GM15510 (cell line): ENCODE results near the gene CACNA1B.

ENCODE experiments used
- POLR2A ChIP-seq: IDR thresholded peaks from 3 replicates; pipeline ENCODE4 v1.6.1; 2011; ENCODE audit warnings: borderline replicate concordance; ENCODE audit not compliant: insufficient read length; ENCODE audit errors: extremely low read depth

The CACNA1B gene

DNA sequence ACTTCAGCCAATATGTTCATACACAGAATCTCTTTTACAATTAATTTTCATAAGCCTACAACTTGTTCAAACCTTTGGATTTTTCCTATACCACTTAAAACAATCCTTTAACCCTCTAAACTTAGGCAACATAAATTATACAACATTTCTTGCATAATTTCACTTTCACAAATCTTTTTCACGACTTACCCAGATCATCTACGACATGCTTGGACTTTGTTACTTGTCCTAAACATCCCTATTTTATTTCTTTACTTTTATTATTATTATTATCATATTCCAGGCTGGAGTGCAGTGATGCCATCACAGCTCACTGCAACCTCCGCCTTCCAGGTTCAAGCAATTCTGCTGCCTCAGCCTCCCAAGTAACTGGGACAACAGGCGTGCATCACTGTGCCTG lies 68.0 kb downstream of the CACNA1B start:
- no peak for TF ChIP-seq POLR2A

DNA sequence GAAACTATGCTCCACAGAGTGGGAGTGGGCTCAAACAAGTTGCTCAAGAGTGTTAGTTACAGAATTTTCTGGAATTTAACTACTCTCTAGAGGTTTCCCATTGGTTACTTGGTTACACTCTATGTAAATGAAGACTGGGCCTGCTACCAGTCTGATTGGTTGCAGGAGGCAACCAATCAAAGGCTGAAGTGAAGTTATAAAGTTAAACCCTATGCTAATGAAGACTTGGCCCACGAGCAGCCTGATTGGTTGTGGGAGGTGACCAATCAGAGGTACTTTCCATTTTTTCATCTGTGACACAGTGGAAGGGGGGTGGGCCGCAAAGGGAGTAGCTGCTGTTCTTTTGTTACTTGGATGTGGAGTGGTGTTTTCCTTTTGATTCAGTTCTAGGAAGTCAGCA lies 69.4 kb downstream of the CACNA1B start:
- no peak for TF ChIP-seq POLR2A

DNA sequence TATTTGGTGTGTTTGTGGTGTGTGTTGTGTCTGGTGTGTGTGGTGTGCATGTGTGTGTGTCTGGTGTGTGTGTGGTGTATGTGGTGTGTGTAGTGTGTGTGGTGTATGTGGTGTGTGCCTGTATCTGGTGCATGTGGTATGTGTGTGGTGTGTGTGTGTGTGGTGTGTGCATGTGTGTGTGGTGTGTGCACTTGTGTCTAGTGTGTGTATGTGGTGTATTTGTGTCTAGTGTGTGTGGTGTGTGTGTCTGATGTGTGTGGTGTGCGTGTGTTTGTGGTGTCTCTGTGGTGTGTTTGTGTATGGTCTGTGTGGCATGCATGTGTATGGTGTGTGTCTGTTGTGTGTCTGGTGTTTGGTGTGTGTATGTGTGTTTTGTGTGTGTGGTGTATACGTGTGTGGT lies 71.1 kb downstream of the CACNA1B start:
- no peak for TF ChIP-seq POLR2A

DNA sequence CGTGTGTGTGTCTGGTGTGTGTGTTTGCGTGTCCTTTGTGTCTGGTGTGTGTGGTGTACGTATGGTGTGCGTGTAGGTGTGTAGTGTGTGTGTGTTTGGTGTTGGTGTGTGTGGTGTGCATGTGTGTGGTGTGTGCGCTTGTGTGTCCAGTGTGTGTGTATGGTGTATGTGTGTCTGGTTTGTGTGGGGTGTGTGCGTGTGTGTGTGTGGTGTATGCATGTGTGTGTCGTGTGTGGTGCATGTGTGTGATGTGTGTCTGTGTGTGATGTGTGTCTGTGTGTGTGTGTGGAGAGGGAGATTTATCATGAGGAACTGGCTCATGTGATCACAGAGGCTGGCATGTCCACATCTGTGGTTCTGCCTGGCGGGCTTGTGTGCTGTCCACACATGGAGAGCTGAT lies 71.7 kb downstream of the CACNA1B start:
- no peak for TF ChIP-seq POLR2A

DNA sequence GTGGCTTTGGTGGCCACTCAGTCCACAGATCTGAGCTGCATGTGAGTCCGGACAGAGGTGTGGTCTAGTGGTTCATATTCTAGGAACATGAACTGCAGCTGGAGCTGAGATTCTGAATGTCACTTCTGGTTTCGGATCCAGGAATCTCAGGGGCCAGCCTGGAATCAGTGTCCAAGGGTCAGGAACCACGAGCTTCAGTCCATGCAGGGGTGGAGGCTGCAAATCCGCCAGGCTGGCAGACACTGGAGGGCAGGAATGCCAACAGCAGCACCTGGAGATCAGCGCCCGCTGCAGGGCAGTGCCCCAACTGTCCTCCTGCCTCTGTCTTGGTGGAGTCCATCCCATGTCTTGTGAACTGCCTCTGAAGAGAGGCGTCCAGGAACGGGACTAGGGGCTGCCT lies 73.5 kb downstream of the CACNA1B start:
- no peak for TF ChIP-seq POLR2A

DNA sequence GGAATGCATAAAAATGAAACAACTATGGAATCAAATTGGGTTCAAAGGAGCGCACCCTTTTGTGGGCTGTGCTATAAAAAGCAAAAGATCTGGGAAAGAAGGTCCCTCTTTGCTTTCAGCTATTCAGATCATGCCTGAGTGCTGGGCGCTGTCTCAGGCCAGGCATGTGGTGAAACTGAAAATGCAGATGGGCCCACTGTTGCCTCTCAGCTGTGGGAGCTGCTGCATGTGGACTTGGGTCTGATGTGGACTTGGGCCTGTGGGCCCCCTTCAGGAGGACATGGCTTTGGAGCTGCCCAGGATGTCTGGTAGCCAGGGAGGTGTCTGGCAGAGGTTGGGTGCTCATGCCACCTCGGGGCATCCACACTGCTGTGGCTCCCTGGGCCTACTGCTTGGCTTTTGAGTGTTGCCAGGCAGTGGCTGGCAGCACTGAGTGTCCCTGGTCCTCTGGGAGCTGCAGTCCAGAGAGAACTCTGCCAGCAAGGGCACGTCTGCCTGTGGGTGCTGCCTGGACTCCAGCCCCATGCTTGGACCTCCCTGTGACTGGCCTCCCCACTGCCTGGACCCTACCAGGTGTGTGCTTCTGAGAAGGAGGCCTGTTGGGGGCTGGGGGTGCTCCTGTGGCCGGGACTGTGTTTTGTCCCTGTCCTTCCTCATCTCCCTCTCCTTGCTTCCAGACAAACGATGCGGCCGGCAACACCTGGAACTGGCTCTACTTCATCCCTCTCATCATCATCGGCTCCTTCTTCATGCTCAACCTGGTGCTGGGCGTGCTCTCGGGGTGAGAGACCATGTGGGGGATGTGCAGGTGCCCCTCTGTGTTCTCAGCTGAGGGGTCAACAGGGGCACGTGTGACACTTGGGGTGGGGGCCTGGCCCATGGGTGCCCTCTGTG lies 74.3 kb downstream of the CACNA1B start:
- TF ChIP-seq POLR2A, result no peak

DNA sequence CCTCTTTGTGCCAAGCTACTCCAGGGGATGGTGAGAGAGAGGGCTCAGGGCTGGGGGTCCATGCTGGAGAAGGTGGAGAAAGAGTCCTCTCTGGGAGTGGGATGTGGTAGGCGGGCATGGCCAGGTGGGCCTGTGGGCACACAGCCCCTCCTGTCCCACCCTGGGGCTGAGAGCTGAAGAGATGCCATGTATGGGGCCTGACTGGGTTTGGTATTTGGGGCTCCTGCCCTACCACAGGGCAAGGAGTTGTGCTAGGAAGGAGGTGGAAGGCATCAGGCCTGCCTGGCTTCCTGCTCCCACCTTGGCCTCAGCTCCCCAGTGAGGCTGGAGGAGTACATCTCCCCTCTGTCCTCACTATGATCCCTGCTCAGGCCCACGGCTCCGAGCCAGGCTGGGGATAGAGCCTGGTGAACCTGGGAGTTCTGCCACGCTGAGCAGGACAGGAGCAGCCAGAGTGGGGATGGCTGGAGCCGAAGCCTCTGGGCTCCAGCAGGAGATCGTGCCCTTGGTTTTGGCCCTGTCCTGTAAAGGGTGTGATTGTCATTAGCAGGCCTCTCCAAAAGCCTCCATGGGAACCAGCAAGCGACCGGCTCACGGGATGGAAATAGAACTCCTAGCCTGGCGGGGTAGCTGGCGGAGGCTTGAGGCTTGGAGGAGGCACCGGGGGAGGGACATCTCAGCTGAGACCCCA lies 75.5 kb downstream of the CACNA1B start:
- TF ChIP-seq POLR2A, result no peak

DNA sequence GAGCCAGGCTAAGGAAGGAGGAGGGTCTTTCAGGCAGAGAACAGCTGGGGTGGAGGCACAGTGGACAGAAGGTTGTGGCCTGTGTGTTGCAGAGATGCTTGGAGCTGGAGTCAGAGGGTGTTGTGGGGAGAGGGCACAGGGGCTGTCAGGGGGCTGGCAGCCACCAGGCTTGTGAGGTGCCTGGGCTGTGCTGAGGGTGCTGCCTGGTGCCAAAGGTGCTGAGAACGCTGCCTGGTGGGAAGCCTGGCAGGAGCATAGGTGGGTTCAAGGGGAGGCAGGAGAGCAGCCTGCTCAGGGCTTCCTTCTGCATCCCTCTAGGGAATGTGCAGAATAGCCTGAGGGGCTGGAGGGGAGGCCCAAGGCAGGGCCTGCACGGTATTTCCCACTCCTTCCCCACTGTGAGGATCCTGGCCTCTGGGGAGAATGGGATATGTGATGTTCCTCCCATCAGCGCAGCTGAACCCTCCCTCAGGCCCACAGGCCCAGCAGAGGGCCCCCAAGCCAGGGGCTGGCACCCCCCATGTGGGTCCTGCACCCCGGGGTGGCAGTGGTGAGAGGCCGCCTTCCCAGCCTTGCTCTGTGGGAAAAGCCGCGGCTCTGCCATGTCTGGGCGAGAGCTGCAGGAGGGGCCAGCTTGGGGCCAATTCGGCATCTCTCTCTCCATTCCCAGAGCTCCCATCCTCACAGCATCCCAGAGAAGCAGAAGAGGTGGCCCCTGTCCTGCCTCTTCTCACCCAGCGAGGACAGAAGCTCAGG lies 76.3 kb downstream of the CACNA1B start:
- TF ChIP-seq POLR2A, result no peak

DNA sequence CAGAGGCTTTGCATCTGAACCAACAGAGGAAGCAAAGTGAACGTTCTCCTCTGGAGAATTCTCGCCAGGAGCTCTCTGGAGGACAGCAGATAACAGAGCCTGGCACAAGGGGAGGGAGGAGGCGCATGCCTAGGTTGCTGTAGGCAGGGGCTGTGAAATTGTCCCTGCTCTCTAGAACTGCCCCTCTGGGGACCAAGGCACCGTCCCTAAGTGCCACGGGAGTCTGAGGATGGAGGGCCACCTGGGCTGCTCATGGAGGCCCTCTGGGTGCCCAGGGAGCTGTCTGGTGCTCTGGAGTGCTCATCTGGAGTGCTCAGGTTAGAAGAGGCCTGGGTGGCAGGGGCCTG lies 77.6 kb downstream of the CACNA1B start:
- no peak for TF ChIP-seq POLR2A

DNA sequence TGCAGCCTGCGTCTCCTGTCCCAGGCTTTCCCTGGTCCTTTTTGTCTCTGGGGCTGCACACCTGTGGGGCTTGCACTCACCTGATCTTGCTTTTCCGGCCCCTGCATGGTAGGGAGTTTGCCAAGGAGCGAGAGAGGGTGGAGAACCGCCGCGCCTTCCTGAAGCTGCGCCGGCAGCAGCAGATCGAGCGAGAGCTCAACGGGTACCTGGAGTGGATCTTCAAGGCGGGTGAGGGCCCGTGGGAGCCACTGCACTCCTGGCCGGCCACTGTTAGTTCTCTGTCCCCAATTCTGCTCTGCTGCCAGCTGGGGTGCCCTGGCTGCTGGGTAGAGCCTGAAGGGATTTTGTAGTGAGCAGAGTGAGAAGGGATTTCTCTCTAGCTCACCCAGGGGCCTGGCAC lies 78.0 kb downstream of the CACNA1B start:
- no peak for TF ChIP-seq POLR2A

DNA sequence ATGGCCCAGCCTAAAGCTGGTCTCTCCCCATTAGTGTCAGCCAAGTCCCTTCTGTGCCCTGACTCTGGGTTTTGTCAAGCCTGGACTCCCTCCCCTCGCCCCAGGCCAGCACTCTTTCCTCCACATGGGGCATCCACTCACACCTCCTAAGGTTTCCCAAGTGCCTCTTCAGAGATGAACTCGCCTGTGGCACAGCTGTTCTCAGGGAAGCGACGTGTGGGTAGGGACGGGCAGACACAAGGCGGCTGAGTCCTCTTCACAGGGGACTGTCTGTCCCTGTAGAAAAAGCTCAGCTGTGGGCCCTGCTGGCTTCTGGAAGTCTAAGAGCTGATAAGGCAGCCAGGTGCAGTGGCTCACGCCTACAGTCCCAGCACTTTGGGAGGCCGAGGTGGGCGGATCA lies 78.5 kb downstream of the CACNA1B start:
- no peak for TF ChIP-seq POLR2A

DNA sequence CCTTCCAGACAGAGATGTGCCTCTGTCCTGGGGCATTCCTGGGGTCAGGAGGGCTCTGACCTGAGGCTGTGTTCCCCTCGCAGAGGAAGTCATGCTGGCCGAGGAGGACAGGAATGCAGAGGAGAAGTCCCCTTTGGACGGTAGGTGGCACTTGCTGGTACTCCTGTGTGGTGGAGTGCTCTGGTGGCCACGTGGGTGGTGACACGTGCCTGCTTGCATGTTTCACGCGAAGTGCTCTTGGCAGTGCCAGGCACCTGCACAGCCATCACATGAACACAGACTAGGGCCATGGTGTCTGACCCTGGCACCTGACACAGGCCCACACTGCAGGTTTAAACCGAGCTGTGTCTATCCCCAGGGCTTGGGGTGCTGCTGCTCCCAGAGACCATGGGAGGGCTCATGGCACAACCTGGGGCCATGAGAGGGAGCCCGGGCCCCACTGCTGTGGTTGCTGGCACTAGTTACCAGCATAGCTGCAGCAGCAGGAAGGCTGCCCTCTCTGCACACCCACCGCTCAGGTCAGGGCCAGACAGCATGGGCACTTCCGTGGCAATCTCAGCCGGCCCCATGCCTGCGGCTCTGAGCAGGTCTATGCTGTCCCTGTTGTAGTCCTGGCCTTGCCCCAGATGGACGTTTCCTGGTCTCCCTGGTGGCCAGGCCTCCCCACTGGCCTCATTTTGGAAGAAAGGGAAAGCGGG lies 79.3 kb downstream of the CACNA1B start:
- TF ChIP-seq POLR2A, result no peak

DNA sequence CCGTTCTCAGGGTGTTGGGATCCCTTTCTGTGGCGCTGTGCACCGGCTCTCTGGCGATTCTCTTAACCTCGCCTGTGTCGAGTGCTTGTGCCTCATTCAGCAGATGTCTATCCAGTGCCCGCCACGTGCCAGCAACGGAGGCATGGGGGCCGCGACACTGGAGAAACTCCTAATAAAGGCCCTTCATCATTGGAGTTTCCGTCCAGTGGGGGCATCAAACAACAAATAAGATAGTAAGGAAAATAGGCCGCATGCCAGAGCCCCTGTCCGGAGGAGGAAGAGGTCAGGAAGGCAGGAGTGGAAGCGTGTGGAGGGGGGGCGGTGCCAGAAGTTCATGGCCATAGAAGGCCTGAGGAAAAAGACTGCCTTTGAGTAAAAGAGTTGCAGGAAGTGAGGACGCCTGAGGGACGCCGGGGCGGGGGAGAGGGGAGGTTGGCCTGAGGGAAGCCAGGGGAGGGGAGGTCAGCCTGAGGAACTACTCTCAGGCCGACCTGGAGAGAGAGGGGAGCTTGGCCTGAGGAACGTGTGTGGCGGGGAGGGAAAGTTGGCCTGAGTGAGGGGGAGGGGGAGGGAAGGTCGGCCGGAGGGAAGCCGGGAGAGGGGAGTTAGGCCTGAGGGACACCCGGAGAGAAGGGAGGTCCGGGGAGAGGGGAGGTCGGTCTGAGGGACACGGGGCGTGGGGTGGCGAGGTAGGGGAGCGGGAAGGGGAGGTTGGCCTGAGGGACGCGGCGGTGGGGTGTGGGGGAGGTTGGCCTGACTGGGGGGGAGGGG lies 82.2 kb downstream of the CACNA1B start:
- TF ChIP-seq POLR2A, result no peak

DNA sequence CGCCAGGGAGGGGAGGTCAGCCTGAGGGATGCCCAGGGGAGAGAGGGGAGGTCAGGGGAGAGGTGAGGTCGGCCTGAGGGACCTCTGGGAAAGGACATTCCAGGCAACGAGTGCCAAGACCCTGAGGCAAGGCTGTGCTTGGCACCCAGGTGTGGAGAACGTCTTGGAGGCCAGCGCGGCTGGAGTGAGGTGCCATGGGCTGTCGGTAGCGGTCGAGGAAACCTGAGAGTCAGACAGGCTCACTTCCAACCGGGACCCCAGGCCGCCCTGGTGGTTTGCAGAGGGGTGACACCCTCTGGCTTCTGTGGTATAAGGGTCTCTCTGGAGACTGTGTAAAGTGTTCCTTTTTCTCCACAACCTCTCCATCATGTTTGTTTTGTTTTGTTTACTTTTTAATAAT lies 82.9 kb downstream of the CACNA1B start:
- no peak for TF ChIP-seq POLR2A
